ENCODE data around the gene WNT9B.

WNT9B gene

DNA sequence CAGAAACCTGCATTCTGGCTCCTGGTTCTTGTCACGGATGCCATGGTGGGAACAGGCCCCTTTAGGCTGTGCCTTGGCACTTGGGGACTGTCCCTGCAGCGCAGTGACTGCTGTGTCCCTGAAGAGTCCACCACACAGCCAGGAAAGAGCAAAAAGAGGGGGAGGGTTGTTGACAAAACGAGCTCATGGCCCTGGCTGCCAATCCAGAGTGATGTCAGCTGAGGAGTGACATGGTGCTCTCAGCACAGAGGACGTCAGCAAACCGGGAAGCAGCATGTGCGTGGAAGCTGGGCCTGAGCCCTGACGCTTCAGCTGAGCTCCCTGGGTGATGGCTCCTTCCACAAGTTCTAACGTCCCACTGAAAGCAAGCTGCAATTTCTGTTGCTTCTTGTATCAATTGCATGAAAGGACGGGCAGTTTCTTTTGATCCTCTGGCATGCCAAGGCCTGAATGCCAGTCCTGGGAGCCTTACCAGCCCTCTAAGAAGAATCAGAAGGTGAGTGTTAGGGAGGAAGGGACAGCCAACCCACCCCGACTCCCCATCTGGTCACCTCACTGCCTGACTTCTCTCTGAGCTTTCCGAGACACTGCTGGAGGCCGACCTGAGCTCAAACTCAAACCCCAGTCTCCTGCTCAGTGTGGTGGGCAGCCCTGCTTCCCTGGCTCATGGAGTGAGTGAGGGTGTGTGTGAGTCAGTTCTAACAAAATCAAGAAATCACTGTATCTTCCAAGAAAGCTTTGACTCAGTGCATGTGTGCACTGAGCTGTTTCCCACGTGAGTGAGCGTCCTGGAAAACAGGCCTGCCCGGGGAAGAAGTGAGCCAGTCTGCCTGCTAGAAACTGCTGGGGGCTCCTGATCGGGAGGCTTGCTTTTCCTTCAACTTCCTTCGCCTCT, 18.2 kb upstream of the WNT9B start:
- TF ChIP-seq GATA2 (IDR thresholded peaks at IDR 0.05; ENCODE audit: low read depth, low read length) (no peak), GATA3 (IDR thresholded peaks at IDR 0.05; ENCODE audit: low read depth, low read length) (no peak)

DNA sequence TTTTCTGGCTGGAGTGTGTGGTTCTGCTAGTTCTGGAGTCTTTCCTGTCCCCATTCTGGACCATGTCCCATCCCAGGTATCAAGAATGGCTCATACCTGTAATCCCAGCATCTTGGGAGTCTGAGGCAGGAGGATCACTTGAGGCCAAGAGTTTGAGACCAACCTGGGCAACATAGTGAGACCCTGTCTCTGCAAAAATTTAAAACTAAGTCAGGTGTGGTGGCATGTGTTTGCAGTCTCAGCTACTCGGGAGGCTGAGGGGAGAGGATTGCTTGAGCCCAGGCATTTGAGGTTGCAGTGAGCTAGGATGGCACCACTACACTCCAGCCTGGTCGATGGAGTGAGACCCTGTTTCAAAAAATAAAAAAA, 17.6 kb upstream of the WNT9B start:
- no peak for TF ChIP-seq GATA2 (IDR thresholded peaks at IDR 0.05; ENCODE audit: low read depth, low read length)
- no peak for TF ChIP-seq GATA3 (IDR thresholded peaks at IDR 0.05; ENCODE audit: low read depth, low read length)

DNA sequence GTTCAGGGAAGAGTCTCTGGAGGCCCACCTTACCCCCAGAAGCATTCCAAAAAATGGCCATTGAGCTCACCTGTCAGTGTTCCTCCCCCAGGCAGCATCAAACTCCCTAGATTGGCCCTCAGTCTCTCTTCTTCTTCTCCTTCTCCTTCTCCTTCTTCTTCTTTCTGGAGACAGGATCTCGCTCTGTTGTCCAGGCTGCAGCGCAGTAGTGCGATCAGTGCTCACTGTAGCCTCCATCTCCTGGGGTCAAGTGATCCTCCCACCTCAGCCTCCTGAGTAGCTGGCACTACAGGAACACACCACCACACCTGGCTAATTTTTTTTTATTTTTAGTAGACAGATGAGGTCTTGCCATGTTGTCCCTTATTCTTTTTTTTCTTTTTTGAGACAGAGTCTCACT, 16.5 kb upstream of the WNT9B start:
- TF ChIP-seq GATA3 (IDR thresholded peaks at IDR 0.05; ENCODE audit: low read depth, low read length), result no peak
- no peak for TF ChIP-seq GATA2 (IDR thresholded peaks at IDR 0.05; ENCODE audit: low read depth, low read length)

DNA sequence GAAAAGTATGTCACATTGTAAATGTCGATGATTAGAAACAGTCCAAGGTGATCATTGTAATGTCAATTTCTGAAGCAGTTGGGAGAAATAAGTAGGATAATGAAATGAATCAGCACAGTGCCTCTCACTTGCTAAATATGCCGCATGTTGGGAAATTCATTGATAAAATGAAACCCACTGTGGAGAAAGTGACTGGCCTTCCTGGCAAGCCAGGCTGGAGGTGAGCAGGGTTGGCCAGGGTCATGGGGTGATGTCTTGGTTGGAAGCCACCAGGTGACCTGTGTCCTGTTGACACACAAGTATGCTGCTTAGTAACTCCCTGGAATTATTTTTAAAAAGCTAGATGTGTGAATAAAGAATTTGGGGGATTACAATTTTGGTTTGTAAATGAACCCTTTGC, 14.9 kb upstream of the WNT9B start:
- TF ChIP-seq GATA2 (IDR thresholded peaks at IDR 0.05; ENCODE audit: low read depth, low read length), result no peak
- TF ChIP-seq GATA3 (IDR thresholded peaks at IDR 0.05; ENCODE audit: low read depth, low read length), result no peak

DNA sequence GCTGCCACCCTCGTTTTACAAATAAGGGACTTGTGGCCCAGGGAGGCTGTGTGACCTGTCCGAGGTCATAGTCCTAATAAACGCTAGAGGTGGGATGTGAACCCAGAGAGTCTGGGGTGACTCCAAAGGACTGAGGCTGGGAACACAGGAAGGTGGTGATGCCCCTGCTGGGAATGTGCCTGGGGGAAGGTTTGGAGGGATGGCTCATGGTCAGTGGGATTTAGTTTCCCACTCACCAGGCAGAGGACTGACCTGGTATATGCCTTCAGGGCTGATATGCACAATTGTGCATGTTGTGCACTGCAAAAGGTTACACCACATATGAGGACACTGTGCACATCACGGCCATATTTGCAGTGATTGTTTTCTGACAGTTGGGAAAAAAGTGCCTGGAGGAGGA, 13.9 kb upstream of the WNT9B start:
- TF ChIP-seq GATA3 (IDR thresholded peaks at IDR 0.05; ENCODE audit: low read depth, low read length) (no peak), GATA2 (IDR thresholded peaks at IDR 0.05; ENCODE audit: low read depth, low read length) (no peak)

DNA sequence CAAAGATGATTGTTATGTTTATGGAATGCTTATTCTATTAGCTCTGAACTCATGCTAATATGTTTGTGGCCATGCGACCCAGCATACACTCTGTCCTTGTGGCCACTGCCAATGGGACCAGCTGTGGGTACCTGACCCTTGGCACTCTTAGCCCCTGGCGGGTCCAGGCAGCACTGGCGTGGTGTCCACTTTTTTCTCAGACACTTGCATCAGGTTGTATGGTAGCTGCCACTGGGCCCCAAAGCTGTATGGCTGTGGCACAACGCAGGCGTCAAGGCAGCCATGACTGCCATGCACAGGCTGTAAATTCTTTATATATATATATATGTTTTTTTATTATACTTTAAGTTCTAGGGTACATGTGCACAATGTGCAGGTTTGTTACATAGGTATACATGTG, 12.2 kb upstream of the WNT9B start:
- no peak for TF ChIP-seq GATA2 (IDR thresholded peaks at IDR 0.05; ENCODE audit: low read depth, low read length)

DNA sequence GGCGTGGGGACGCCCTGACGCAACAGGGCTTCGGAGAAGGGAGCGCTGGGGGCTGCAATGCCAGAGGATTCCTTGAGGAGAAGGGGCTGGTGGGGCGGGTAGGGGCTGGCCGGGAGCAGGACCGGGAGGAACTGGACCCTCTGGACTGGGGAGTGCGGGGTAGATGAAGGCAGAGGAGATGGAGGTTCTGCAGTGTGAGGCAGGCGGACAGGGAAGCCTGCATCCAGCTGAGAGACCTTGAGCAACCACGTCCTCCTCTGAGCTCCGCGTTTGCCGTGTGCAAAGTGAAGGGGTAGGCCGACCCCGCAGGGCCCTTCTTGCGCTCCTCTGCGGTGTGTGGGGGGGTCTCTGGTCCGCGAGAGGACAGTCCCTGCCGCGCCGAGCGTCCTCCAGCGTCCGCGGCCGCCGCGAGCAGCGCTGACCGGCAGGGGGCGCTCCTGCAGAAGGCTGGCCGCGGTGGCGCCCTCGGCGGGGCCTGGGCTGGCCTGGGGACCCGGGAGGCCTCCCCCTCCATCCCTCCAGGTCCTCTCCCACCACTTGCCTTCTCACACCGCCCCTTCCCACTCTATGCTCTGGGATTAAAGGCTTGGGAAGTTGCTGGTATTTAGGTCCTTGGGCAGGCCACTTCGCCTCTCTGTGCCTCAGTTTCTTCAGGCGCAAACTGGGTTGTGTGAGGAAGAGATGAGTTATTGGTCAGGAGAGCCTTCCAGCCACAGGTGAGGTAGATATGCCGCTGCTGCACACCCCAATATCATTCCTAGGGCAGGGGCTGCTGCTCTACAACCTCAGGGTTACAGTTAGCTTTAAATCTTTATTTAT, 9.6 kb upstream of the WNT9B start:
- TF ChIP-seq GATA3 (IDR thresholded peaks at IDR 0.05; ENCODE audit: low read depth, low read length) (no peak), GATA2 (IDR thresholded peaks at IDR 0.05; ENCODE audit: low read depth, low read length) (no peak)

DNA sequence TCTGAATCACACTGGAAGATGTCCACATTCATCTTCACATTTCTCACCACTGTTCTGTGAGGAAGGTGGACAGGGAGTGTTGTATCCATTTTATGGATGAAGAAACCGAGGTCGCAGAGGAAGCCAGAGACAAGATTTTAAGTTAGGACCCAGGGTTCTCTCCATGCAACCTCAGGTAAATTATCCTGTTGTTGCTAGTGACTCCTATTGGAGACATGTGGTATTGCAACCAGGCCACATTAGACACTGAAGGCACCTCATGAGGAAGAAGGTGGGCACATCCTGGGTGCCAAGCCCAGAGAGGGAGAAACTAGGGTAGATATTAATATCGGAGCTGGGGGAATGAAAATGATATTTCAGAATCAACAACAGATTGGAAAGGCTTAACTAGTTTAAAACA, 8.5 kb upstream of the WNT9B start:
- TF ChIP-seq GATA3 (IDR thresholded peaks at IDR 0.05; ENCODE audit: low read depth, low read length), result no peak
- no peak for TF ChIP-seq GATA2 (IDR thresholded peaks at IDR 0.05; ENCODE audit: low read depth, low read length)

DNA sequence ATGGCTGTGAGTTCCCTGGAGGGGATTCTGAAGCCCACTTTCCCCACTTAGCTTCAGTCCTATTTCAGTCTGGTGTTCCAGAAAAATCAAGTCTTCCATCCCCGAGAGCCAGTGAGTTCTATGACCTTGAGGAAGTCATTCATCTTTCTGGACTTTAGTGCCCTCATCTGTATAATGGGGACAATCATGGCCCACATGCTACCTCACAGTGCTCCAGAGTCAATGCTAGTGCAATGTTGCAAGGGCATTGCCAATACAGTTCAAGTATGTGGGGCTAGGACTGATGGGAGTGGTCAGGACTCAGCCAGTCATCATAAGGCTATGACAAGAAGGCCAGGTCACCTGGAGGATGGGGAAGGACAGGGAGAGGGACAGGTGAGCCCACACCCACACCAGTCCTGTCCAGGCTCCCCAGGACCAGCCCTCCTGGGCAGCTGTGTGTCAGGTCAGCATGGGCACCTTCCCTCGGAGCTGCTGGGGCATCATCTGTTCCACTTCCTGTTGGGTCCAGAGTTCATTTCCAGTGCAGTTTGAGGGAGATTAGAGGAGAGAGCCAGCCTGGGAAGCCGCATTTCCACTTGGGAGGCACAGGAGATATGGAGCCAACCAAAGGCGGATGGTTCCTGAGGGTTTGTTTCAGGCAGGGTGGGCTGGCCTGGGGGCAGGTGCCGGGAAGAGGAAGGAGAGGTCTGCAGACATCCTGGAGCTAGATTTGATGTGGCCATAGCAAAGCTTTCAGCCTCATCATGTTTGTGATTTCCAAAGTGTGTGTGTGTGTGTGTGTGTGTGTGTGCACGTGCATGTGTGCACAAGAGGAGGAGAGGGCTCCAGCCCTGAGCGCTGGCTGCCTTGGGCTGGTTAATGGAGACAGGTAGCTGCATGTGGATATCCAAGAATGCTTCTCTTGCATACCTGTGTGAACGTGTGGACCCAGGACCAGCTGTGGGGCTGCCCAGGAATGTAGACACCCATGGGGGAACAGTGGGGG, 3.9 kb upstream of the WNT9B start:
- TF ChIP-seq GATA2 (IDR thresholded peaks at IDR 0.05; ENCODE audit: low read depth, low read length), result no peak
- TF ChIP-seq GATA3 (IDR thresholded peaks at IDR 0.05; ENCODE audit: low read depth, low read length), result no peak

DNA sequence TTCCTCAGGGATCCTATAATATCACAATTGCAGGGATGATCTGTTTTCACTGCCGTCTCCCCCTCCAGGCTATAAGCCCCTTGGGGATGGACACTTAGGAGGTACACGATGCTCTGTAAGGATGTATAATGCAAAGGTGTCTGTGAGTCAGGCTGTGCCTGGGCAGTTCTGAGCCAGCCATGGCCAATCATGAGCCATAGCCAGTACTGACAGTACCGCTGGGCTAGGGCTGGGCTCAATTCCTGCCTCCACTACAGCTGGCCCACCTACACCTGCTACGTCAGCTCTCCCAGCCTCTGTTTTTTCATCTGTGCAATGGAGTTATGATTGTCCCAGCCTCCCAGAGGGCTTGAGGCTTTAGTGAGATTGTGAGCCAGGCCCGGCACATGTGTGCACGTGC, 2.8 kb upstream of the WNT9B start:
- no peak for TF ChIP-seq GATA2 (IDR thresholded peaks at IDR 0.05; ENCODE audit: low read depth, low read length)
- no peak for TF ChIP-seq GATA3 (IDR thresholded peaks at IDR 0.05; ENCODE audit: low read depth, low read length)

DNA sequence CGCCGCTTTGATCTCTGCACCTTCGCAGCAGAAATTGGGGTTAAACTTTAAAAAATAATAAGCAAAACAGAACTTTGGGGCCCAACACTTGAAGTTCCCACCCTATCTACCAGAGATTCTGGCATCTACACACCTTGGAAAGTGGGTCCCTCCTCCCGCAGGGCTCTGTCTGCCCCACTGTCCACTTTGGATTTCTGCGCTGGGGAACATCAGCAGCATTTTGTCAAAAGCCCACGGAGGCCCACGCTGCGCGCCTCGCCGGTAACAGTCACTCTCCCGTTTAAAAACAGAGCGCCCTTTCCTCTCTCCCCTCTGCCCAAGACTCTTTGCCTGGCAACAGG, 725 bp upstream of the WNT9B start:
- TF ChIP-seq GATA3 (IDR thresholded peaks at IDR 0.05; ENCODE audit: low read depth, low read length), result no peak

DNA sequence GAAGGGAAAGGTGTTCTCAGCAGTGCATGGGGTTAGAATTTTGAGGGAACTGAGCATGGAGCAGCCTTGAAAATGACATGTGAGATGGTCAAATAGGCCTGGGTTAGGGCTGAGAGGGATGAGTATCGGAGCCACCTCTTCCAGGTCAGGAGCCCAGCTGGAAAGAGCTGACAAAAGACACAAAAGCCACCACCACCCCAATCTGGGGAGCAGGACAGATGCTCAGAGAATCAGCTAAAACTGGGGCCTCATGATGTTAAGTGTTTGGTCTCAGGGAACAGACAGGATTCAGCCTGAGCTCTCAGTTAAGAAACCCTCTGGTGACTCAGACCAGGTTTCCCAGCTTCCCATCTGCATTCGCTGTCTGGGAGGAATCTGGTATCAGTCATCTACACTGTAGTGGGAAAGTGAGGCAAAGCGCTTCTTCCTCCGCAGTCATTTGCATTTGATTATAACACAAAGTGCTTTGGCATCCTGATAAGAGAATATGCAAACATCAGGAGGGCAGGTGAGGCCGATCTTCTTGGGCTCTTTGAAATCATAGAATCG, 2.6 kb downstream of the WNT9B start:
- TF ChIP-seq GATA2 (IDR thresholded peaks at IDR 0.05; ENCODE audit: low read depth, low read length) (no peak), GATA3 (IDR thresholded peaks at IDR 0.05; ENCODE audit: low read depth, low read length) (no peak)

DNA sequence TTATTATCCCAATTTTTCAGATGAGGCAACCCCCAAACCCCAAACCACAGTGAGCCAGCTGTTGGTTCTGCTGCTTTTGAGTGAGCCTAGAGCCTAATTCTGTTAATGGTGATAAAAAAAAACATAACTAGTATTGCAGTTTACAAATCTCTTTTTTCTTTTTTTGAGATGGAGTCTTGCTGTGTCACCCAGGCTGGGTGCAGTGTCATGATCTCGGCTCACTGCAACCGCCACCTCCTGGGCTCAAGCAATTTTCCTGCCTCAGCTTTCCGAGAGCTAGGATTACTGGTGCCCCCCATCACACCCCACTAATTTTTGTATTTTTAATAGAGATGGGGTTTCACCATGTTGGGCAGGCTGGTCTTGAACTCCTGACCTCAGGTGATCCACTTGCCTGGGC, 3.1 kb downstream of the WNT9B start:
- TF ChIP-seq GATA2 (IDR thresholded peaks at IDR 0.05; ENCODE audit: low read depth, low read length), result no peak
- no peak for TF ChIP-seq GATA3 (IDR thresholded peaks at IDR 0.05; ENCODE audit: low read depth, low read length)

DNA sequence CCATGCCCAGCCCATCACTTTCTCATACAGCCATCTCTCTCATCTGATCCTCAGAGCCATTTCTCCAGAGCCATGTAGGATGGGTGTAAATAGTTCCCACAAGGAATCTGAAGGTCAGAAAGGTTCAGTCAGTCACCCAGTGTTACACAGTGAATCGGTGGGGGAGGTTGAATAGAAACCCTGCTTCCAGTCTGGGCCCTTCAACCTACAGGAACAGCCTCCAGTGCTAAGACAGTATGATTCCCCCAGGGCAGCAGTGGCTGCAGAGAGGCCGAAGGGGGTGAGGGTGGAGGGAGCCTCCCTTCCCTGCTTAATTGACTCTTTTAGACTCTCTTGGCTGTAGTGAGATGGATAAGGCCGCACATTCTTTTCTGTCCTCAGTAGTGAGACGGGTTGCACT, 3.6 kb downstream of the WNT9B start:
- TF ChIP-seq GATA2 (IDR thresholded peaks at IDR 0.05; ENCODE audit: low read depth, low read length) (no peak), GATA3 (IDR thresholded peaks at IDR 0.05; ENCODE audit: low read depth, low read length) (no peak)

Measured in SH-SY5Y (cell line).